Gastroesophageal sphincter (tissue), 3 donors: Measurements from ENCODE around the gene RMND5B.

Source experiments
- CTCF ChIP-seq, 4 experiments: fragments of 200-600 bp in 2 of 4; fragments of 450-650 bp in 2 of 4; sonication (generic) in 1 of 4; IDR thresholded peaks; one replicate each; pipeline ENCODE4 v1.5.1; 2017 to 2019; ENCODE audit warnings: antibody characterized with exemption in 4 of 4, mild to moderate bottlenecking in 2 of 4, moderate library complexity in 2 of 4
- EP300 ChIP-seq: sonication (generic); formaldehyde crosslinking; IDR thresholded peaks from one replicate; pipeline ENCODE4 v1.6.1; 2017; ENCODE audit warnings: antibody characterized with exemption, mild to moderate bottlenecking

DNA sequence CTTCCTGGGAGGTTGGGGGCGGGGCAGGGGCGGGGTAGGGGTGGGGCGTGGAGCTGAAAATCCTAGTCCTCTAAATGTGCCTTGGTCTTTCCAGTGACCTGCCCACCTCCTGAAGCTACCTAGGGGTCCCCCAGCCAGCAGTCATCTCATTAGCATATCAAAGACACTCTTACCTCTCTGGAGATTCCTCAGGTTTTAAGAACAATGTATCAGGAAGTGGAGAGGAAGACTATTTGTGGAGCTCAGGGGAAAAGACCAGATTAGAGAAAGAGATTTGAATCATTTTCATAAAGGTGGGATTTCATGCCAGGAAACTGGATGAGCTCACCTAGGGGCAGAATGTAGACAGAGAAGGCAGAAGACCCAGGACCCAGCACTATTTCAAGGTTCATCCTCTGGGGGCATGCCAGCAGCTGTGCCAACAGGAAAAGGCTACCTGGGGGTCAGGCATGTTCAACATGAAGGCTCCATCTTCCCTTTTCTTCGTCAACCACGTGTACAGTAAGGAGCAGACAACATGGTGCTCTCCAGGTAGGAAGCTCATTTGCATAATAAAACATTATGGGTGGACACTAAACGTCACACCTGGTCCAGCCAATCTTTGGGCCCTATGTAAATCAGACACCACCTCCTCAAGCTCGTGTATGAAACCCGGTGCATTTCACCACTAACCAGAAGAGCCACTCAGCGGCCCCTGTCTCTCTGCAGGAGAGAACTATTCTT is 49.5 kb downstream of the RMND5B start:
- TF ChIP-seq CTCF (IDR thresholded peaks at IDR 0.05) (no peak), EP300 (no peak)
